ENCODE measurements around the gene KRT10. TPM values are rescaled to one million over a fixed set of nuclear protein-coding genes. Genes with fewer than 3 reads are reported as not detected.

Gene KRT10
- total and polyA plus RNA-seq, 9 of the 15 experiments (the other 6 are each of a cell fraction or from before 2014, with no cell fraction given) = 47.0 to 179 (median 76.2) TPM

GRCh38 chr17:40822132-40822812, at the start of gene KRT10 (continued):
- TF ChIP-seq ZNF518B (CRISPR knock-in tag; IDR thresholded peaks at IDR 0.05) (no peak), RCOR1 (IDR thresholded peaks at IDR 0.05; ENCODE audit: borderline replicate concordance in 1 of 2, low read depth in 2 of 2, low read length in 2 of 2) (peak in 1 of 2 experiments; percentile 32; a peak in 1 of 4 replicates), ZNF589 (CRISPR knock-in tag; IDR thresholded peaks at IDR 0.05; ENCODE audit: low read depth) (no peak), XRCC4 (IDR thresholded peaks at IDR 0.05; ENCODE audit: extremely low read depth, insufficient read depth, insufficient read length) (no peak), ZNF263 (CRISPR knock-in tag; IDR thresholded peaks at IDR 0.05; ENCODE audit: borderline replicate concordance) (peak; percentile 88), USF2 (CRISPR knock-in tag; IDR thresholded peaks at IDR 0.05) (no peak), CHAMP1 (IDR thresholded peaks at IDR 0.05) (0 out of 2 replicates have a peak, but pooled peaks have one; percentile 22), MNT (conservative IDR thresholded peaks at IDR 0.05) (peak; percentile 64 to 73), ZNF143 (CRISPR knock-in tag; IDR thresholded peaks at IDR 0.05) (no peak), RAD21 (CRISPR knock-in tag; conservative IDR thresholded peaks at IDR 0.05 in 1 of 2, IDR thresholded peaks at IDR 0.05 in 1 of 2) (no peak), ZNF184 (CRISPR knock-in tag; IDR thresholded peaks at IDR 0.05) (no peak), PCBP2 (IDR thresholded peaks at IDR 0.05; ENCODE audit: low read depth, low read length, poor library complexity, severe bottlenecking) (no peak), RUNX1 (IDR thresholded peaks at IDR 0.05; ENCODE audit: low read depth) (no peak), CTCFL (IDR thresholded peaks at IDR 0.05; ENCODE audit: borderline replicate concordance, insufficient read depth, low read depth, low read length, poor library complexity, severe bottlenecking) (no peak), HEY1 (CRISPR knock-in tag; IDR thresholded peaks at IDR 0.05; ENCODE audit: borderline replicate concordance) (no peak)
